A549 (cell line): ENCODE results near the gene GRIK1.

ENCODE experiments used
- CTCF ChIP-seq: fragments of >200 bp; sonication (Bioruptor Twin); formaldehyde crosslinking; IDR thresholded peaks from 3 replicates; pipeline ENCODE4 v1.5.1; 2016
- EP300 ChIP-seq, 2 experiments: fragments of >200 bp; sonication (Bioruptor Twin); formaldehyde crosslinking; IDR thresholded peaks; 2 replicates in 1 of 2; 3 replicates in 1 of 2; pipeline ENCODE4 v1.6.1; 2016 to 2017
- JUNB ChIP-seq: fragments of >200 bp; sonication (Bioruptor Twin); formaldehyde crosslinking; IDR thresholded peaks from 2 replicates; pipeline ENCODE4 v1.6.1; 2016
- MAFK ChIP-seq: fragments of 450-650 bp; IDR thresholded peaks from 2 replicates; pipeline ENCODE4 v1.6.1; 2014; ENCODE audit not compliant: partially characterized antibody
- PBX3 ChIP-seq: IDR thresholded peaks from 2 replicates; pipeline ENCODE4 v1.6.1; 2012
- PHF8 ChIP-seq: fragments of 200-600 bp; sonication (generic); IDR thresholded peaks from 2 replicates; pipeline ENCODE4 v1.6.1; 2016; ENCODE audit warnings: low read depth, mild to moderate bottlenecking, antibody characterized with exemption, moderate library complexity, borderline replicate concordance
- POLR2A ChIP-seq: IDR thresholded peaks from 2 replicates; pipeline ENCODE4 v1.6.1; 2012; ENCODE audit warnings: mild to moderate bottlenecking, low read length
- POLR2AphosphoS2 ChIP-seq: conservative IDR thresholded peaks from 2 replicates; pipeline ENCODE4 v1.6.1; 2012; ENCODE audit warnings: low read length, improper control_type of control experiment, inconsistent platforms

- TF ChIP-seq CTCF (no peak), PBX3 (no peak), JUNB (no peak), MAFK (no peak), EP300 (IDR thresholded peaks at IDR 0.05) (no peak), PHF8 (no peak), POLR2AphosphoS2 (no peak), POLR2A (no peak)
Measured at GRCh38 chr21:29938776-29939103, 1.1 kb downstream of the GRIK1 start.
